HG03097 (cell line): ENCODE measurements around the gene TIFAB.
"Not testable (repeated sequence)": the region's sequence is repeated elsewhere in the genome, so short reads cannot be mapped to it uniquely, and the experiment has no call there.

Experiments
- ATAC-seq: cut with Tn5 transposase; IDR thresholded peaks from one replicate; pipeline ENCODE4 v1.9.1; 2021; ENCODE audit not compliant: unreplicated experiment, low FRiP score

Gene TIFAB, protein sequence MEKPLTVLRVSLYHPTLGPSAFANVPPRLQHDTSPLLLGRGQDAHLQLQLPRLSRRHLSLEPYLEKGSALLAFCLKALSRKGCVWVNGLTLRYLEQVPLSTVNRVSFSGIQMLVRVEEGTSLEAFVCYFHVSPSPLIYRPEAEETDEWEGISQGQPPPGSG

DNA sequence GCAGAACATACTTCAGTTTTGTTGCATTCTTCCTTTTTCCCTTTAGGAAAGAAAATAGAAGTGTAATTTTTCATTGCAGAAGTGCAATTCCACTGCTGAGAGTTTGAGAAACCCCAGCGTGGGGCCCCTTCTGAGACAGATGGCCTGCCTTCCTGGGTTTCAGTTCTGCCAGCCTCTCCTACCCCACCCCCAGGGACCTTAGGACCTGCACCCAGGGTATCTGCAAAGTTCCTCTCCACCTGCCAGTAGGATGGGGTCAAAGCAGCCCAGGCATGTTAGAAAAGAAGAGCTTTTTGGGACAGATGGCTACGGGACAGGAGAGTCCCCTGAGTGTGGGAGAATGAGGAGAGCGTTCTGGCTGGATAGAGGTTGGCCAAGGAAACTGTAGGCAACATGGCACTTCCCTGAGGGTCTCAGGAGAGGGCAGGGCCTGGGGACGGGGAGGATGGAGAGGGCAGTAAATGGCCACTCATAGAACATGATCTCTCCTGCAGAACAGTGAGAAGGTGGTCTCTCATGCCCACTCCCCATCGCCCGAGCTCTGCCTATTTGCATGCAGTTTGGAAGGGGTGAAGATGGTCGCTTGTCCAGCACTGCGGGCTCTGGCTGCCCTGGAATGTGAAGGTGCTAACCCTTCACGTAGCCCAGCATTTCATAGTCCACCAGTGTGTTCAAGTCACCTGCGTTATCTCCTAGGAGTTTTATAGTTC, at the start of gene TIFAB:
Gene TIFAB, minus strand, starts transcription at position 31 of the 710 bp plus-strand sequence. CDS start 2,412 bp downstream, outside the sequence.
- ATAC-seq: no peak

DNA sequence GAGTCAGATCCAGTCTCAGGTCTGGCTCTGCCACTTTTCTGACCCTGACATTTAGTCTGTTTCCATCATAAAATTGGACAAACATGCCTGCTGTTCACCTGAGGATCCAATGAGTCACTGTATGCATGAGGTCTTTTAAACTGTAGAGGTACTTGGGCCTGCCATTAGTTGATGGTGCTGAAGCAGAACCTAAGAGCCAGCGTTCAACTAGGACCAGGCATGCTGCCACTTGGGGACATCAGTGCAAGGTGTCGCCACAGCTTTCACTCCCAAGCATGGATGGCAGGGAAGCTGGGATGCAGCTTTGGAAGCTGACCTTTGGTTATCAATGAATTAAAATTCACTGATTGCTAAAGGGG, 46.5 kb upstream of the TIFAB start:
- ATAC-seq: no peak

DNA sequence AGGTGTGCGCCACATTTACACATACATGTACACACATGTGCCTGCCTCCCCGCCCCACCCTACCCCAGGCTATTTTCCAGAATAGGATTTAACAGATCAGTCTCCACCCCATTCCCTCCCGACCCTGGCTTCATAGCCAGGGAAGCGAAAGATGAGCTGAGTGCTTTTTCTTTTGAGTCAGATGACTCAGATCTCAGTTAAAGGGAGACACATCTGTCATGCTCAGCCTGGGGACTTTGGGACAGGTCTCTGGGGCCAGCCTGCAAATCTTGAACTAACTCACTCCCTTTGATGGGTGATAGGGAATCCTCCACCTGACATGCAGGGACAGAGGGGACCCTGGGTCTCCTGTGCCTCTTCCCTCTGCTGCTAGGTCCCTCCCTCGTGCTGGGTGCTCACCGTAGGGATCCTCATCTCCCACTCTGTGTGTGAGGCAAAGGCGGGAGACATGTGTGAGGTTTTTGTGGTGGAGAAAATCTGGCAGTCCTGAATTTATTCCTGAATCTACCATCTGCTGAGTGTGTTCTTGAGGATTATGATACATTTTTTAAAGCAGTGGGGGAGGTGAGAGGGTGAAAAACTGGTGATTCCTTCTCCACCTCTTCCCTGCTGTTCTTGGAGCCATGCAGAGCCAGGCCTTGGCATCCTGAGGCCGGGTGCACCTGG, 46.0 kb upstream of the TIFAB start:
- ATAC-seq: no peak

DNA sequence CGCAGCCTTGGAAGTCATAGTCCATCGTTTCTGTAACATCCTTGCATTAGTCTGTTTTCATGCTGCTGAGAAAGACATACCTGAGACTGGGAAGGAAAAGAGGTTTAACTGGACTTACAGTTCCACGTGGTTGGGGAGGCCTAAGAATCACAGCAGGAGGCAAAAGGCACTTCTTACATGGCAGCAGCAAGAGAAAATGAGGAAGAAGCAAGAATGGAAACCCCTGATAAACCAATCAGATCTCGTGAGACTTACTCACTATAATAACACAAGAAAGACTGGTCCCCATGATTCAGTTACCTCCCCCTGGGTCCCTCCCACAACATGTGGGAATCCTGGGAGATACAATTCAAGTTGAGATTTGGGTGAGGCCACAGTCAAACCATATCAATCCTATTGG, 43.4 kb upstream of the TIFAB start:
- ATAC-seq: not testable (repeated sequence)

DNA sequence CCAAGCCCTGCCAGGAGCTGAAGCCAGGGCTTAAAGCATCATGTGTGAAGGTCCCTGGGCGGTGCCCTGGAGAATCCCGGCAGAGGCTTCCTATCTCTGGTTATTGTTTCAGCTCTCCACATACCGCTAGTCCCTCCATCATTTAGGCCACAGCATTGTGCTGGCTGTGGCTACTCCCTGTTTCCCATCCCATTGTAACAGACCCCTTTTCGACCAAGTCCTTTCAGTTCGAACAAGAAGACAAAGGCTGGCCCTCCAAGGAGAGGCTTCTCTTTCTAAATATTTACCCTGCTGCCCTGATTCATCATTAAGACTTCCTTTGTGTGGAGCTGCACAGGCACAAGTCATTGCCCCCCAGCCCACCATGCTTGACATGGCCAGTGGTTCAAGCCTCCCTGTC, 42.0 kb upstream of the TIFAB start:
- ATAC-seq: no peak

DNA sequence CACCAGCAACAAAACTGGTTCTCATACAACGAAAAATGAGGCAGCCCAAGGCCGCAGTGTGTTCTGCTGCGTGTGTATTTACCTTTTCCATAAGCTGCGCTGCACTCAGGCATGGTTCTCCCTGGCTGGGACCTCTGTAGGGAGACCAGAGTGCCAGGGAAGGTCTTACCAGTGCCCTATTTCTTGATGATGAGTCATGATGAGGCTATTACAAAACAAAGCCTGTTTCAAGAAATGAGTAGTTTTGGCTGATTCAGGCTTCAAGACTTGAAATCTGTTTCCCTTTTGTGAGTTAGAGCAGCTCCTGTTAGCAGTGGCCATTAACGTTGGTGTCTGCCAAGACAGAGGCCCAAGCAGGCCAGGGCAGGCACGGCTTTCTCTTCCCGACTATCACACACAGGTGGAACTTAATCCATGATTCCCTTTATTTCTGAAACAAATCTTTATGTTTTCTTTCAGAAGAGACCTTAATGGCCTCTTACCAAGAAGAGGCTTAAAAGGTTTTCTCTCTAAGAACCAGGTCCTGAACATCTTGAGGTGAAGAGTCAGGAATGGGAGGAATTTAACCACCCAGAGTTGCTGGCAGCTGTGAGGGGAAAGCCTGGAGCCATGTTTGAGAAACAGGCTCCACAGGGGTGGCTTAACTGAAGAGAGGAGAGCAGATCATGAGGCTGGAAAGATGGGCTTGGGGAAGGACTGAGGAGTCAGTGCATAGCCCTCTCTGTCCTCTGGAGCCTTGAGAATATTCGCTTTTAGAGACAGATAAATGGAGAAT, 41.4 kb upstream of the TIFAB start:
- ATAC-seq: no peak

DNA sequence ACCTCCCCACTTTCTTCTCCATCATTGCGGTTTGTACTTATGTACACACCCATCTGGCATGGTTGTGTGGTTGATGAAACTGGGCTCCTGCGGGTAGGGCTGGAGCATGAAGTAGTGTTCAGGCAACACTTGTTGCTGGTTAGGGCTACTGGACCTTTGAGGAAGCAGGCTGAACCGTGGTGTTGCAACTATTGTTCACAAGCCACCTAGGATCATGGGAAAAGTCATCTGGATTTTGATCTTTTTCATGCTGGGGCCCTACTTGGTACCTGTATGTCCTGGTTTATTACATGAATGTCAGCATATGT, 40.1 kb upstream of the TIFAB start:
- ATAC-seq: no peak

DNA sequence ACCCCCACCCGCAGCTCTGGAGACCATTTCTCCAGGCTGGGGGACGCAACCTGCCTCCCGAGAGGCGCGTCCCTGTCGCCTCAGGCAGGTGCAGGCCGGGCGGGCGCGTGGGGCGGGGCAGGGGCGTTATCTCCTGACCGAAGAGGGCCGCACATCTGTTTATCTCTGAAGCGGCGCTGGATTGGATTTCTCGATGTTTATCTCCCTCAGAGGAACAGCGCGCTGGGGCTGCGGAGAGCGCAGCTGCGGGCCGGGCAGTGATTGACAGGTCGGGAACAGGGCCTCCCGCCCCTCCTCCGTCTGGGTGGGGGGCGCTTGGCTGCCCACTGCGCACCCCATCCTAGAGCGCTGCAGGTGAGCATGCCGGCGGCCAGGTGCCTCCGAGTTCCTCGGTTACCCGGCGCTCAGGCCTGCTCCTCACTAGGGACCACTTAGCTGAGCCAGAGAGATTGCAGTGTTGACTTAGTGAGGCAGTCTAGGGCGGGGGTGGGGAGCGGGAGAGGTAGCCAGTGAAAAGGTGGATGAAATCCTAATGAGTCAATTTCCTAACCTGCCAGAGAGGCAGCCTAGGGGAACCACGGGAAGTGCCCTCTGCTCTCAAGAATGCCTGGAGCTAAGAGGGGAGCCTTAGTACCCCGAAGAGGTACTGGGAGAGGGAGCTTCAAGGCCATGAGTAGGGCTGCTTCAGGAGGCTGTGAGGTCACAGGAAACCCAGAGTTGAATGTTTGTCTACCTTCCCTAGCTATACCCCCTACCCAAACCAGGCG, 39.6 kb upstream of the TIFAB start:
- ATAC-seq: no peak

DNA sequence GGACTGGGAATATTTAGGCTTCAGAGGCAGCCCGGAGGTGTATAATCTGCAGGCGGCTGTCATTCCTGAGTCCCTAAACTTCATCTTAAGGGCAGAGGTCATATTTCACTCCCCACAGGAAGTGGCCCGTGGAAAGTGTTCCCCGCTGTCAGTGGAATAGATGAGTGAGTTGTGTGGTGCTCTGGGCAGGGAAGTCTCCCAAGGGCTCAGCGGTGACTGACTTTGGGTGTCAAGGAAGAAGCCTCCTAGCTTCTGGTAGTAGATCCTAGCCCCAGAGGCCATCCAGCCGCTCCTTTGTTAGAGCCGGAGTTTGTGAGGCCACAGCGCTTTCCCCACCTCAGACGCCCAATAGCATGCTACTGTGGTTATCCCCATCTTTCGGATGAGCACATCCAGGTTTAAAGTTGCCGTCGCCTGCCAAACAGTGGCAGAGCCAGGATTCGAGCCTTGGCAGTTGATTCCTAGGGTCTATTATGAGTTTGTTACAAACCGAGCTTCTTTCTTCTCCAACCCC, 38.9 kb upstream of the TIFAB start:
- no peak for ATAC-seq

DNA sequence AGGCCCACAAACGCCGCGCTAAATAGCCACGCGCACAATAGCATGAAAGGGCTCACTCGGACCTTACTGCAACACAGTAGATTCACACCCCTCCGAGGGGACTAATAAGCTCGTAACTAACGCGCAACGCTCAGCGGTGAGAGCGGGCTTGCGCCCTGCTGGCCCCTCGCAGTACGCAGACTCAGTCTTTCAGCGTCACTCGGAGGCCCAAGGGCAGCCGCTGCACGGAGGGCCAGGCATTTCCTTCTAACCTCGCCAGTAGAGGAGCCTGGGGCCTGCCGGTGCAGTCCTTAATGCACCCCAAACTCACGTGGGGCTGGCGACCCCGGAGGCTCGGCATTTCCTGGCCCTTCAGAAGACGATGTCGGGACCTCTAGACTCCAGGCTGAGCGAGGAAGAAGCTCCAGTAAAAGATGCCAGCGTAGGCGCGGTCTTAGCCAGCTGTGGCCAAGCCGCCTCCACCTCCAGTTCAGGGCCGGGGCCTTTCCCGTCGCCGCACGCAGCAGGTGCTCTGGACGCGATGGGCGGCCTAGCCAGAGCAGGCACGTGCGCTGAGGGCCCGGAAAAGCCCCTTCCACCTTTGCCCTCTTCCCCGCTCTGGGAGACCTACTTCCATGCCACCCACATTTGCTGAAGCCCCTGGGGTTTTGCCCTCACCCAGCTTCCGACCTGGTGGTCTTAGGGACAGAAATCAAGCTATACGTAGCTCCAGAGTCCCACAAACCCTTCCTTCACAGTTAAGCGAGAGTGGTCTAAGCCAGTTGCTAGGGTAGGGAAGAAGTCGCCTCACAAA, 38.3 kb upstream of the TIFAB start:
- ATAC-seq: no peak

DNA sequence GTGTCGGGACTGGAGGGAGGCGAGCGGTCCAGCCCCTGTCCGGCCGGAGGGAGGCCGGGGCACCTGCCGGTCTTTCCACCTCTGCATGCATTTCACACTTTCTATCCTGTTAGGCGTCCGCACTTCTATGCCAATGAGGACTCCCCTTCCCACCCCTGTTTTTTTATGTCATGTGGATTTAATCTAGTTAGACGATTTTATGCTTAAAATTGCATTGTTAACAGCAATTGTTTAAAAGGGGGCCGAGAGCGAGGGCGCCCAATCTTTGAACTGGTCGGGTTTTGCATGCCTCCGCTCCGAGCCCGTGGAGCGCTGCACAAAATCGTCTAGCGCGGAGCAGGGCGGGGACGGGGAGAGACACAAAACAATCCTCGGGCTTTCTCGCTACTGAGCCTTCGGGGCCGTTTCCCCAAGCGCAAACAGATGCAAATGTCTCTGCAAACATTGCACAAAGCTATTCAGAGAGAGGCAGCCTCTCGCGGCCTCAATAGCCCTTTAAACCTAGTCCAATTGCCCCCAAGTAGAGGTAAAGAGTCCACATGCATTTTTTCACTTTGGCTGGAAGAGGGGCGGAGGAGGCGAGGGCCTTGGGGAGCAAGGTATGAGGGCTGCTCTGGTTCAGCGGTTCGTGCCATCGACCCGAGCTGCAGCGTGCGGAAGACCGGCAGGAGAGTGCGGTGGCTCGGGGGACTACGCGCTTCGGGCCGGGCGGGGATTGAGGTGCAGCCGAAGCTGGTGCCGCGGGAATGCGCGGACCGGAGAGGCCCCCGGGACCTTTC, 37.5 kb upstream of the TIFAB start:
- no peak for ATAC-seq

DNA sequence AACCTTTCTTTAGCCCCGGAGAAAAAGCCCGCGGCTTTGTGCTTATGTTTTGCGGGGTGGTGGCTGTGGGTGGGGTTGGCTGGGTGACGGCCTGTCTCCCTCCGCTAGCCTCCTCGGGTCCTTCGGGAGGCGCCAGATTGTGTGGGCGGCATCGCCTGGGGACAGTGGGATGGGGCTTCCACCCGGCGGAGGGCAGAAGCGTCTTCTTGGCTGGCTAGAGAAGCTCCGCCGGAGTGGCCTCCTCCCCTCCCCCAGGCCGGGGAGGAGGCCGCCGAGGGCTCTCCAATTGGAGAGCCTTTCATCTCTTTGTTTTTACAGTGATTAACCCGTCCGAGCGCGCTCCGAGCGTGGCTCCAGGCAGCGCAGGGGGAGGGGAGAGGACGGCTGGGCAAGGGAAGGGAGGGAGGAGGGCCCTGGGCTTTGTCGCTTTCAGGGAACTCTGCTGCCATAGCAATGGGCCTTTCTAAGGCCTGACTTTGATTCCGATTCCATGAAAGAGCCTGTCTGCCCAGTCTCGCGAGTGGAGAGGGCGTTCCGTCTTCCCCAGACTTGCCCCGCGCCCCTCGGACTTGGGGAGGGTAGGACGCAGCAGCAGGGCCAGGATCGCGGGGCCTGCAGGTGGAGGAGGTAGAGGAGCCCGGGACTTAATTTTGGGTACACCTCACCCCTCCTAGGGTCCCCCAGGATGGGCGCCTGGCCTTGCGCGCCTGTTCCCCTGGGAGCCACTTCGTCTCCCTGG, 36.7 kb upstream of the TIFAB start:
- ATAC-seq: no peak

DNA sequence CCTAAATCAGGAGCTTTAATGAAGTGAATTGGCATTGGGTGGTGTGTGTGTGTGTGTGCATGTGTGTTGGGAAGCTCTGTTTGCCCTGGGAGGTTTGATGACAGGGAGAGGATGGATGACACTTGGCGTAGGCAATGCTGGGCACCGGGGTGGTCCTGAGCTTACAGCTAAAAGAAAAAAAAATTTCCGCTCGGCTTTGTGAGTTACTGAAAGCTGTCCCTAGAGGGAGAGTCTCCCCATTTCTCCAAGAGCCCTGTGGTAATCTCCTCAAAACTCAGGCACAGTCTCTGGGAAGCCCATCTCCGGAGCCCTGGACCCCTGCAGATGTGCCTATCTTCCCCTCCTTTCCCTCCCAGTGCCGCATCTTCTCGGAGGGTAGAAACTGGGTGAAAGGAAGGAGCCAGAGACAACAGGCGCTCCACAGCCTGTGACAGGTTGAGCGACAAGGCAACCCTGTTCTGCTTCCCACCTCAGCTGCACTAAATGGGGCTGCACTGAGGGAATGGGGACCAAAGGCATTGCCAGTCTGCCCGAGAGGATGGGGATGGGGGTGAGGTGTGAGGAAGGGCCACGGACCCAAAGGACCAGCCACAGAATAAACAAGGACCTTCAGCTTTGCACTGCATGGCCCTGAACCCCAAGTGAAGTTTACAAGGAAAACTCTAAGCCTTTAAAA, 35.8 kb upstream of the TIFAB start:
- ATAC-seq: no peak

DNA sequence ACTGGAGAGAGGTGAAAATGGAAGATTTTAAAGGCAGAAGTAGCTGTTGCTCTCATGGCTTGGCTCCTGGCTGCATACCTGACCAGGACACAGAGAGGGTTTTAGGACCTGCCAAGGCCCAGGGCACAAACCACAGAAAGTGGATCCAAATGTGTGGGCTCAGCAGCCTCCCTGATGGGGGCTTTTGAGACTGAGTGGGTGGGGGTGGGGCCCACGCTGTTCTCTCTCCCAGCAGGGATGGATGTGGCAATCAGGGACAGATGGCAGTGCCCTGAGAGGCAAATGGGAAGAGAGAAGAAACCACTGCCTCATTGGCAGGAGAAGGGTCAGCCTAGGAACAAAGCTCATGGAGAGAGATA, 34.9 kb upstream of the TIFAB start:
- ATAC-seq: no peak

DNA sequence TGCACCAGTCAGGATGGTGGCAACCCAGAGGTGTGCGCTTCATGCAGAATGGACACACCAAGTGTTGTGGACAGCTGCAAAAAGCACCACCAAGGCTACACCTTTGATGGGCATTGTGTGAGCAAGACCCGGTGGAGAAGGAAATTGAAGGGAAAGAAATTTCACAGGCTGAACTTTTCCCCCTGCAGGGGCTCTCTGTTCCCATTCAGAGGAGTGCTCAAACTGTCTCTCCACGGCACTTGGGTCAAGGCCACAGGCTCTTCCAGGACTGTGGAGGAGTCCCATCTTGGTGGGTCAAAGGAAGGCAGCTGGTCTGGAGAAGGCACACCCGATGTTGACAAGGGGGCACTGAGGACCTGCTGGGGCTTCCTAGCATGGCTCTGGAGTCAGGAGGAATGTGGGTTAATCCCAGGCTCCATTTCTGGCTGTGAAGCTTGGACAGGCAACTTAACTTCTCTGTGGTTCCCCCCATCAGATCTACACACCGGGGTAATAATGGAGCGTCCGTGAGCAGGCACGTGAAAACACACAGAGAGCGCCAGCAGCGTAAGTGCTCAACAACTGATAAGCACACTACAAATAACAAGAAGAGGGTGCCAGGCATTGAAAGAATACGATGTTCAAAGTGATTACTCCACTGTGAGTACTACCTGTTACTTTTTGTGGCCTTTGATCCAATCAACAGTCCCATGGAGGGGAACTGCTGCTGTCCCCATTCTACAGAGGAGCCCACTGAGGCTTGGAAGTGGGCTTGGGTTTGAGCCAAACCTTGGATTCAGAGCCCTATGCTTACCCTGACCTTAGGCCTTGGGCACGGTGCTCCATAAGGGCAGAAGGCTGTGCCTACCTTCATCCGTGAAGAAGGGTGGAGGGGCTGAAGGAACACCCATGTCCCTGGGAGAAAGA, 34.2 kb upstream of the TIFAB start:
- no peak for ATAC-seq

DNA sequence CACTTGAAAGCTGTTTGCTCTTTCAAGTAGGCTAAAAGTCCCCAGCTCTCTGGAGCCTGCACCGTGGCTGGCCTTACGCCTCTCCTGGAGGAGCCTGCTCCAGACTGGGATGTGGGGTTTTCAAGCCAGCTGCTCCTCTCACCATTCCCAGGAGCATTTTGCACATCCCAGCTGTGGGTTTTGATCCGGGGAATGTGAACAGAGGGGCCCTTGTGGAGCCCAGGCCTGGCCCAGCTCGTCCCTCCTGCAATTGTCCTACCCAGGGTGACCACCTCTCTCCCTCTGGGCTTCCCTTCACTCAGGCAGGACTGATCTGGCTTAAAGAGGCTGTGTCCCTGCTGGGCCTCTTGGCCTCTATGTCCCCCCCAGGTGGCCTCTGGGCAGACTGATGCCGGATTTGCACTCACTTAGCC, 32.5 kb upstream of the TIFAB start:
- no peak for ATAC-seq

DNA sequence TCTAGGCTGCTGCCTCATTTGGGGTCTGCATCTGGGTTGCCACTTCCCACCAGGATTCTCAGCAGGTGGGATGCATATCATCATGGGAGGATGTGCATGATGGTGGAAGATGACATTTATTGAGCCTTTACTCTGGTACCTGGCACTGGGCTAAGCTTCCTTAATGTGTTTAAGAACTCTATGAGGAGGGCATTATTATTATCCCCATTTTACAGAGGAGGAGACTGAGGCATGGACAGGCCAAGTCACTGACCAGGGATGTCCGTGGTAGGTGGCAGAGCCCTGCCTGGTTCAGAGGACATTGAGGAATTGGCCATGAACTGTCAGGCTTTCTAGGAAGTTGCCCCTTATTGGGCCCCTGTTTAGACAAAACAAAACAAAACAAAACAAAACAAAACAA, 31.1 kb upstream of the TIFAB start:
- no peak for ATAC-seq
